AML-193 (cell line): ENCODE measurements around the gene PLXND1.
A peak's percentile ranks its signal among the peaks of the same experiment; 100 is the strongest.
"Not testable (repeated sequence)": the region's sequence is repeated elsewhere in the genome, so short reads cannot be mapped to it uniquely, and the experiment has no call there.

Experiments used
- DNase-seq, 2 experiments: peaks; one replicate each; lab custom pipeline; 2025; lab: John Stamatoyannopoulos, UW

Gene PLXND1

GRCh38 chr3:129614927-129615363 lies 8.5 kb upstream of the PLXND1 start:
- no peak for DNase-seq

DNA sequence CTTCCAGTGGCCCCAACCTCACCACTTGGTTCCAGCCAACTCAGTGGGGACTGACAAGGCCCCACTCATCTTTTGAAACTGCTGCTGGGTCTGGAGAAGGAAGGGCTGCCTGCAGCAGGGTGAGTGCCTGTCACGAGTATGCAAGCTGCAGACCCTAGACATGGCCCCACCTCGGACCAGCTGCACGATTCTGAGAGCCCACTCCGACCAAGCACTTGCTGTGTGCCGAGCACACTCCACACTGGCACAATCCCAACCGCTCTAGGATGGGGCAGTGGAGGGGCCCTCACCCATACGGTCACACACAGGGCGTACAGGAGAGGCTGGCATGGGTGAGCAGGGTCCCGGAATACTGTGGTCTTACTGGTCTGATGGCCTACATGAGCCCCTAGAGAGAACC lies 8.0 kb upstream of the PLXND1 start:
- no peak for DNase-seq

GRCh38 chr3:129613367-129613740 lies 6.9 kb upstream of the PLXND1 start:
- no peak for DNase-seq

- no peak for DNase-seq
Observed at GRCh38 chr3:129612534-129613366, 6.3 kb upstream of the PLXND1 start.

- no peak for DNase-seq
Observed at GRCh38 chr3:129611812-129612533, 5.5 kb upstream of the PLXND1 start.

DNA sequence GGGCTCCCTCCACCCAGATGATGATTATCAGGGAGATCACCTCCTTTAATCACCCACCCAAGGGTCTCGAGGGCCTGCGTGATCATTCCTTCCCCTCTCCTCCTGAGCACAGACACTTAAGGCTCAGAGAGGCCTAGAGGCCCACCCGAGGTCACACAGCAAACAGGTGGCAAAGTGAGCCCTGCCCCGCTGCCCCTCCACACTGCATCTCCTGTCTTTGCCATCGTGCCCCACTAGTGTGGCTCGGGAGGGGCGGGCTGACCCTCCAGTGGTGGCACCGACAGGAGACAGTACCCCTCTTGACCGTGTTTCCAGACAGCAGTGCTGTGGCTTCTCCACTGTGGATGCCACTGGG lies 4.9 kb upstream of the PLXND1 start:
- DNase-seq, result no peak

GRCh38 chr3:129610794-129611445 lies 4.4 kb upstream of the PLXND1 start:
- DNase-seq, result not testable (repeated sequence)

GRCh38 chr3:129610276-129610675 lies 3.8 kb upstream of the PLXND1 start:
- DNase-seq, result no peak

- DNase-seq, result no peak
Observed at GRCh38 chr3:129609591-129610182, 3.2 kb upstream of the PLXND1 start.

- DNase-seq, result no peak
Observed at GRCh38 chr3:129608936-129609590, 2.6 kb upstream of the PLXND1 start.

DNA sequence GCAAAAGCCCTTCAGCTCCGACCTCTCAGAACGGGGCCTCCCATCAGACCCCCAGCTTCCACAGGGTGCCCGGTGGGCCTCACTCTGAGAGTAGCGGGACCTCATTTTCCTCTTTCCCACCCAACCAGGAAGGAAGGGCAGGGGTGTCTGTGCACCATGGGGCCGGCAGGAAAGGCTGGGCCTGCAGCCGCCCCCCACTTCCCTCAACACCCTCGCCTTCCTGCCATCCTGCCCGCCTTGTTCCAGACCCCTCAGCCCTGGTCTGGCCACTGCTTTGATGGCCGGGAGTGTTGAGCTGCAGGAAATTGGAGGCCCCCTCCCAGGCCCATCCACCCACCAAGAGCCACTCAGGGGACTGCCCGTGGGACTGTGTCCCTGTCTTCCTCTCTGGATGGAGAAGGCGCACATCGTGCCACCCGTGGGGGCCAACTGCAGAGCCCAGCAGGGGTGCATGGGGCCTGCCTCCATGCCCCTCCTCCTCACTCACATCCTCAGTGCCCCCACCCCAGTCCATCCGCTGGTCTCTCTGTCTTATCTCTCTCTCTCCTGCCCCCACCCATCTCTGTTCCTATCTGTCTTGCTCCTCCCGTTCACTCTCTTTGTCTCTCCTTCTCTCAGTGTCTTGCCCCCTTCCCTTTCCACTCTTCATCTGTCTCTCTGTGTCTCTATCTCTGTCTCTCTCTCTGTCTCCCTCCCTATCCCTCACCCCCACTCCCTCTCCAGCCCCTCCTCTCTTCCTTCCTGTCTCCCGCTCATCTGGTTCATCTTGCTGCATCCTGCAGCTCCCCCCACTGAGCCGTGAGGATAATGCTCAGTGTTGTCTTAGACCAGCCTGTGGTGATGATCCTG lies 1.8 kb upstream of the PLXND1 start:
- peak in 1 of 2 experiments; percentile 19 for DNase-seq

- no peak for DNase-seq
Observed at GRCh38 chr3:129607391-129608068, 1.1 kb upstream of the PLXND1 start.

- no peak for DNase-seq
Observed at GRCh38 chr3:129605922-129606635, 397 bp downstream of the PLXND1 start.

DNA sequence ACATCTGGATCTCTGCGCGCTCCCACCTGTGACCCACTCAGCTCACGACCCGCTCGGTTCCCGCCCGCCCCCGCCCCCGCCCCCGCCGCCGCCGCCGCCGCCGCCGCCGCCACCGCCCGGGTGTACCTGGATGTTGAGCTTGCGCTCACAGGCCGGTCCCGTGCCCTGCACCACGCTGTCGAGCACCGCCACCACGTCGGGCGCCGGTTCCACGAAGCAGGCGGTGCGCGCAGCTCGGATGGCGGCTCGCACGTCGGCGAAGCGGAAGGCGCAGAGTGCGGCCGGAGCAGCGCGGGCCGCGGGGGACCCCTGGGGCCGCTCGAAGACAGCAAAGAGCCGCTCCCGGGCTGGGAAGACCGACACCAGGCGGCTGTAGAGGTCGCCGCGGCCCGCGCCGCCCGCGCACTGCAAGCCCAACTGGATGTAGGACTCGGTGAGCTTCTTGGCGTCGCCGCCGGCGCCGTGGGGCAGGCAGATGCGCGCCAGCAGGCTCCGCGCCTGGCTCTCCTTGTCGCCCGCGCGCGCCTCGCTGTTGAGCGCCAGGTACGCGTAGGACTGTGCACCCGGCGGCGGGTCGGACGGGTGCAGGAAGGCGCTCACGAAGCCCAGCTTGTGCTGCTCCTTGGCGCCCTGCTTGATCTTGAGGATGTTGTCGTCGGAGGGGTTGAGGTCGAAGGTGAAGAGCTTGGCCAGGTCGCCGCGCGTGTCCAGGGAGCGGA lies 1.1 kb downstream of the PLXND1 start:
- peak; percentile 36 to 39 for DNase-seq

DNA sequence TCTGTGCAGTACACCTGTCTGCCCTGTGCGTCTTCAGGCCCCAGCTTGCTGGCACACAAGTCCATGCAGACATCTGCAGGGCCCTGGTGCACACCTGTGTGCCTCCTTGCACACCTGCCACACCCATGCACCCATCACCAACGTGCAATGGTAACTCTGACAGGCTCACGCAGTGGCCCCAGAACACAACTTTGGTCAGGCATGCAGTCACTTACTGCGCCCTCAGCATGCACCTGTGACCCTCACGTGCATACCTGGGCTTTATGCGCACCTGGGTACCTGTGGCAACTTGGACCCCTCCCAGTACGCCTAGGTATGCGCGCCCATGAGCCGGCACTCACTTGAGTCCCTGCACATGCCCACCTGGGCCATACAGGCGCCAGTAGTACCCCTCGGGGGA lies 1.7 kb downstream of the PLXND1 start:
- no peak for DNase-seq

DNA sequence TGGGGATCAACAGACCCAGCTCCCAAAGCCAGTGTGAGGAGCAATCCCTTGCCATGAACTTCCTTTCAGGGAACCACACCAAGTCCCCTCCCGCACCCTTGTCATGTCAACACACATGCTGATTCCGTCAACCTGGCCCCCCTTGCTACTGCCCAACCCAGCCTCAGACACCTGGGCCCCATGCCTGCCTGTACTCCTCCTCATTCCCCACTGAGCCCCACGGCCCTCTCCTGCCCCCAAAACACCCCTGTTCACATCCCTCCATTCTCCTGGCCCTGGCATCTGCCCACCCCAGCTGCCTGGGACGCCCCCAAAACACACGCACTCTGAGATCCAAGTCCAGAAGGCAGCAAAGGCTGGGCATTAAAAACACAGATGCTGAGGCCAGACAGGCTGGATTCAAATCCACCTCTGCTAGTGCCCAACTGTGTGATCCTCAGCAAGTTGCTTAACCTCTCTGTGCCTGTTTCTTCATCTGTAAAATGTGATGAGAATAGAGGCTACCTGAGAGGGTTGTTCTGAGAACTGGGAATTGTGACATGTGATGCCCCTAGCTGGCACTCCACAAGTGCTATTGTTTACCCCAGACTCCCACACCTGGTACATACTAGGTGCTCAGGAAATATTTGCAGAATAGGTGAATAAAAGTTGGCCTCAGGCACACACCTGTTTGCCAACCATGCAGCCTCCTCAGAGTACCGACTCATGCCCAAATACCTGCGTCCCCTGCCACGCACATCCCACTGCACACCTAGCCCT lies 2.3 kb downstream of the PLXND1 start:
- no peak for DNase-seq

DNA sequence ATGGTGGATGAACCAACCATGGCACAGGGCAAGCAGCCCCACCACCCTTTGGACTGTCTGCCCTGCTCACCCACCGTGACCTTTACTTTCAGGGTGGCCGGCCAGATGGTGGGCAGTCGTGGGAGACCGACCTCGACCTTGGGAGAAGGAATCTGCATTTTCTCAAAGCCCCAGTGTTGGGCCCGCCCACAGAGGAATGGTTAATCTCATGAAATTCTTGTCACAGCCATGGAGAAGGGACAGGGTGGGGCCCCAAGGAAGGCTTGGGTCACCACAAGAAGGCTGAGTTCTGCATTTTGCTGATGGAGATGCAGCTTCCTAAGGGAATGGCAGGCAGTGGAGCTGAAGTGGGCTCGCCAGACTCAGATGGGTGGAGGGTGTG lies 2.9 kb downstream of the PLXND1 start:
- peak in 1 of 2 experiments; percentile 17 for DNase-seq
